A549 (cell line): ENCODE measurements around the gene CCDC83.
"Not testable (repeated sequence)": the region's sequence is repeated elsewhere in the genome, so short reads cannot be mapped to it uniquely, and the experiment has no call there.

ENCODE experiments used
- BHLHE40 ChIP-seq: IDR thresholded peaks from 2 replicates; pipeline ENCODE4 v1.6.1; 2012; ENCODE audit warnings: low read depth, low read length, inconsistent platforms
- CHD2 ChIP-seq: fragments of 150-350 bp; IDR thresholded peaks from 2 replicates; pipeline ENCODE4 v1.6.1; 2014; ENCODE audit warnings: low read length; ENCODE audit not compliant: partially characterized antibody
- MAX ChIP-seq: IDR thresholded peaks from 2 replicates; pipeline ENCODE4 v1.6.1; 2012
- NFE2L2 ChIP-seq: fragments of 150-350 bp; conservative IDR thresholded peaks from 2 replicates; pipeline ENCODE4 v1.6.1; 2014; ENCODE audit warnings: low read length
- POLR2A ChIP-seq: IDR thresholded peaks from 2 replicates; pipeline ENCODE4 v1.6.1; 2012; ENCODE audit warnings: mild to moderate bottlenecking, low read length
- RCOR1 ChIP-seq: fragments of 150-350 bp; IDR thresholded peaks from 2 replicates; pipeline ENCODE4 v1.6.1; 2014; ENCODE audit warnings: antibody characterized with exemption, low read length, low read depth
- REST ChIP-seq: fragments of 200-600 bp; sonication (generic); IDR thresholded peaks from 2 replicates; pipeline ENCODE4 v1.6.1; 2016; ENCODE audit warnings: antibody characterized with exemption, mild to moderate bottlenecking, moderate library complexity
- TFCP2L1 ChIP-seq: fragments of 250-450 bp; sonication (Bioruptor Pico); IDR thresholded peaks from 2 replicates; pipeline ENCODE4 v1.5.0; 2021; ENCODE audit warnings: mild to moderate bottlenecking
- TP53 ChIP-seq: fragments of 250-450 bp; sonication (Bioruptor Pico); IDR thresholded peaks from 2 replicates; pipeline ENCODE4 v1.5.0; 2021; ENCODE audit warnings: mild to moderate bottlenecking, moderate library complexity
- USF2 ChIP-seq: fragments of 450-650 bp; IDR thresholded peaks from 2 replicates; pipeline ENCODE4 v1.6.1; 2014; ENCODE audit warnings: antibody characterized with exemption
- TF ChIP-seq, protein P1 (sequence below): fragments of >200 bp; sonication (Bioruptor Twin); formaldehyde crosslinking; IDR thresholded peaks from 3 replicates; pipeline ENCODE4 v1.5.1; 2016
- TF ChIP-seq, protein P2 (sequence below): IDR thresholded peaks from 2 replicates; pipeline ENCODE4 v1.6.1; 2012
- TF ChIP-seq, protein P3 (sequence below): fragments of >200 bp; sonication (Bioruptor Twin); formaldehyde crosslinking; IDR thresholded peaks from 2 replicates; pipeline ENCODE4 v1.6.1; 2016

DNA sequence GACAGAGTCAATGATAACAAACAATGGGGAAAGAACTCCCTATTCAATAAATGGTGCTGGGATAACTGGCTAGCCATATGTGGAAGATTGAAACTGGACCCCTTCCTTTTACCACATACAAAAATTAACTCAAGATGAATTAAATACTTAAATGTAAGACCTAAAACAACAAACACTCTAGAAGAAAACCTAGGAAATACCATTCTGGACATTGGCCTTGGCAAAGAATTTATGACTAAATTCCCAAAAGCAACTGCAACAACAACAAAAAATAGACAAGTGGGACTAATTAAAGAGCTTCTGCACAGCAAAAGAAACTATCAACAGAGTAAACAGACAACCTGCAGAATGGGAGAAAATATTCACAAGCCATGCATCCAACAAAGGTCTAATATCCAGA, 4.4 kb downstream of the CCDC83 start:
- TF ChIP-seq, protein P1, sequence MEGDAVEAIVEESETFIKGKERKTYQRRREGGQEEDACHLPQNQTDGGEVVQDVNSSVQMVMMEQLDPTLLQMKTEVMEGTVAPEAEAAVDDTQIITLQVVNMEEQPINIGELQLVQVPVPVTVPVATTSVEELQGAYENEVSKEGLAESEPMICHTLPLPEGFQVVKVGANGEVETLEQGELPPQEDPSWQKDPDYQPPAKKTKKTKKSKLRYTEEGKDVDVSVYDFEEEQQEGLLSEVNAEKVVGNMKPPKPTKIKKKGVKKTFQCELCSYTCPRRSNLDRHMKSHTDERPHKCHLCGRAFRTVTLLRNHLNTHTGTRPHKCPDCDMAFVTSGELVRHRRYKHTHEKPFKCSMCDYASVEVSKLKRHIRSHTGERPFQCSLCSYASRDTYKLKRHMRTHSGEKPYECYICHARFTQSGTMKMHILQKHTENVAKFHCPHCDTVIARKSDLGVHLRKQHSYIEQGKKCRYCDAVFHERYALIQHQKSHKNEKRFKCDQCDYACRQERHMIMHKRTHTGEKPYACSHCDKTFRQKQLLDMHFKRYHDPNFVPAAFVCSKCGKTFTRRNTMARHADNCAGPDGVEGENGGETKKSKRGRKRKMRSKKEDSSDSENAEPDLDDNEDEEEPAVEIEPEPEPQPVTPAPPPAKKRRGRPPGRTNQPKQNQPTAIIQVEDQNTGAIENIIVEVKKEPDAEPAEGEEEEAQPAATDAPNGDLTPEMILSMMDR: not testable (repeated sequence)
- not testable (repeated sequence) for TF ChIP-seq MAX; POLR2A; CHD2; RCOR1; REST; TP53; TFCP2L1 (CRISPR knock-in tag); NFE2L2; USF2; BHLHE40
- TF ChIP-seq, protein P2, sequence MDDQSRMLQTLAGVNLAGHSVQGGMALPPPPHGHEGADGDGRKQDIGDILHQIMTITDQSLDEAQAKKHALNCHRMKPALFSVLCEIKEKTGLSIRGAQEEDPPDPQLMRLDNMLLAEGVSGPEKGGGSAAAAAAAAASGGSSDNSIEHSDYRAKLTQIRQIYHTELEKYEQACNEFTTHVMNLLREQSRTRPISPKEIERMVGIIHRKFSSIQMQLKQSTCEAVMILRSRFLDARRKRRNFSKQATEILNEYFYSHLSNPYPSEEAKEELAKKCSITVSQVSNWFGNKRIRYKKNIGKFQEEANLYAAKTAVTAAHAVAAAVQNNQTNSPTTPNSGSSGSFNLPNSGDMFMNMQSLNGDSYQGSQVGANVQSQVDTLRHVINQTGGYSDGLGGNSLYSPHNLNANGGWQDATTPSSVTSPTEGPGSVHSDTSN: not testable (repeated sequence)
- TF ChIP-seq, protein P3, sequence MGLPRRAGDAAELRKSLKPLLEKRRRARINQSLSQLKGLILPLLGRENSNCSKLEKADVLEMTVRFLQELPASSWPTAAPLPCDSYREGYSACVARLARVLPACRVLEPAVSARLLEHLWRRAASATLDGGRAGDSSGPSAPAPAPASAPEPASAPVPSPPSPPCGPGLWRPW: not testable (repeated sequence)
